ENCODE measurements around the gene HMCN2.

DNA sequence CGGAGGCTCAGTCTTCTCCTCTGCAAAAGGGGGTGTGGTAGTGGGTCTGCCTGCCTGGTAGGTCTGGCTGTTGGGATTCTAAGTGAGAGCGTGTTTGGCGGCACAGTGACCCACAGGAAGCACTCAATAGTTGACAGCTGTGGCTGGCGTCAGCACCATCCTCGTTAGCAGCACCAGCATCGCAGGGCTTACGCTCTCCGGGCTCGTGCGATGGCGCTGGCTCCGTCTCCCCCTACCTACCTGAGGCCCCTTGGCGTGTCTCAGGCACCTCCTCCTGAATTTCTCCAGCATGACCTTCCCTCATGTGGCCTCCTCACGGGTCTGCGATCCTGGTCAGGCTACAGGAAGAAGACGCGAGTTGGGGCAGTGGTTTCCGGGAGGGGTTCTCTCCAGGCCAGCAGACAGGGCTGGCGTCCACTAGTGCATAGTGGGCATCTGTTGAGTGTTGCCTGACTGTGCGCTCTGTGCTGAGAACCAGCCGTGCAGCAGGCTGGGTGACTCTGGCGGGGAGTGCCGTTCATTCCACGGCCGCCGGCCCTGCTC lies 66.9 kb downstream of the HMCN2 start:
- TF ChIP-seq, protein P1, sequence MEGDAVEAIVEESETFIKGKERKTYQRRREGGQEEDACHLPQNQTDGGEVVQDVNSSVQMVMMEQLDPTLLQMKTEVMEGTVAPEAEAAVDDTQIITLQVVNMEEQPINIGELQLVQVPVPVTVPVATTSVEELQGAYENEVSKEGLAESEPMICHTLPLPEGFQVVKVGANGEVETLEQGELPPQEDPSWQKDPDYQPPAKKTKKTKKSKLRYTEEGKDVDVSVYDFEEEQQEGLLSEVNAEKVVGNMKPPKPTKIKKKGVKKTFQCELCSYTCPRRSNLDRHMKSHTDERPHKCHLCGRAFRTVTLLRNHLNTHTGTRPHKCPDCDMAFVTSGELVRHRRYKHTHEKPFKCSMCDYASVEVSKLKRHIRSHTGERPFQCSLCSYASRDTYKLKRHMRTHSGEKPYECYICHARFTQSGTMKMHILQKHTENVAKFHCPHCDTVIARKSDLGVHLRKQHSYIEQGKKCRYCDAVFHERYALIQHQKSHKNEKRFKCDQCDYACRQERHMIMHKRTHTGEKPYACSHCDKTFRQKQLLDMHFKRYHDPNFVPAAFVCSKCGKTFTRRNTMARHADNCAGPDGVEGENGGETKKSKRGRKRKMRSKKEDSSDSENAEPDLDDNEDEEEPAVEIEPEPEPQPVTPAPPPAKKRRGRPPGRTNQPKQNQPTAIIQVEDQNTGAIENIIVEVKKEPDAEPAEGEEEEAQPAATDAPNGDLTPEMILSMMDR (IDR thresholded peaks at IDR 0.05): no peak
- TF ChIP-seq CHD2 (IDR thresholded peaks at IDR 0.05; ENCODE audit: low read length, partially characterized antibody) (no peak), FOXJ3 (CRISPR knock-in tag; IDR thresholded peaks at IDR 0.05) (no peak), GABPA (IDR thresholded peaks at IDR 0.05; ENCODE audit: low read depth) (no peak), TAF1 (IDR thresholded peaks at IDR 0.05; ENCODE audit: borderline replicate concordance, low read depth, low read length) (no peak), RCOR1 (IDR thresholded peaks at IDR 0.05; ENCODE audit: low read length) (no peak), RXRA (IDR thresholded peaks at IDR 0.05; ENCODE audit: borderline replicate concordance, low read depth) (no peak), POLR2AphosphoS5 (IDR thresholded peaks at IDR 0.05; ENCODE audit: low read depth, low read length) (no peak), SIN3A (IDR thresholded peaks at IDR 0.05; ENCODE audit: borderline replicate concordance, low read depth, low read length) (no peak)
- TF ChIP-seq, protein P2, sequence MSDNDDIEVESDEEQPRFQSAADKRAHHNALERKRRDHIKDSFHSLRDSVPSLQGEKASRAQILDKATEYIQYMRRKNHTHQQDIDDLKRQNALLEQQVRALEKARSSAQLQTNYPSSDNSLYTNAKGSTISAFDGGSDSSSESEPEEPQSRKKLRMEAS (IDR thresholded peaks at IDR 0.05; ENCODE audit: low read depth): no peak
- TF ChIP-seq, protein P3, sequence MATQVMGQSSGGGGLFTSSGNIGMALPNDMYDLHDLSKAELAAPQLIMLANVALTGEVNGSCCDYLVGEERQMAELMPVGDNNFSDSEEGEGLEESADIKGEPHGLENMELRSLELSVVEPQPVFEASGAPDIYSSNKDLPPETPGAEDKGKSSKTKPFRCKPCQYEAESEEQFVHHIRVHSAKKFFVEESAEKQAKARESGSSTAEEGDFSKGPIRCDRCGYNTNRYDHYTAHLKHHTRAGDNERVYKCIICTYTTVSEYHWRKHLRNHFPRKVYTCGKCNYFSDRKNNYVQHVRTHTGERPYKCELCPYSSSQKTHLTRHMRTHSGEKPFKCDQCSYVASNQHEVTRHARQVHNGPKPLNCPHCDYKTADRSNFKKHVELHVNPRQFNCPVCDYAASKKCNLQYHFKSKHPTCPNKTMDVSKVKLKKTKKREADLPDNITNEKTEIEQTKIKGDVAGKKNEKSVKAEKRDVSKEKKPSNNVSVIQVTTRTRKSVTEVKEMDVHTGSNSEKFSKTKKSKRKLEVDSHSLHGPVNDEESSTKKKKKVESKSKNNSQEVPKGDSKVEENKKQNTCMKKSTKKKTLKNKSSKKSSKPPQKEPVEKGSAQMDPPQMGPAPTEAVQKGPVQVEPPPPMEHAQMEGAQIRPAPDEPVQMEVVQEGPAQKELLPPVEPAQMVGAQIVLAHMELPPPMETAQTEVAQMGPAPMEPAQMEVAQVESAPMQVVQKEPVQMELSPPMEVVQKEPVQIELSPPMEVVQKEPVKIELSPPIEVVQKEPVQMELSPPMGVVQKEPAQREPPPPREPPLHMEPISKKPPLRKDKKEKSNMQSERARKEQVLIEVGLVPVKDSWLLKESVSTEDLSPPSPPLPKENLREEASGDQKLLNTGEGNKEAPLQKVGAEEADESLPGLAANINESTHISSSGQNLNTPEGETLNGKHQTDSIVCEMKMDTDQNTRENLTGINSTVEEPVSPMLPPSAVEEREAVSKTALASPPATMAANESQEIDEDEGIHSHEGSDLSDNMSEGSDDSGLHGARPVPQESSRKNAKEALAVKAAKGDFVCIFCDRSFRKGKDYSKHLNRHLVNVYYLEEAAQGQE (IDR thresholded peaks at IDR 0.05; ENCODE audit: low read depth, low read length): no peak
- TF ChIP-seq, protein P4, sequence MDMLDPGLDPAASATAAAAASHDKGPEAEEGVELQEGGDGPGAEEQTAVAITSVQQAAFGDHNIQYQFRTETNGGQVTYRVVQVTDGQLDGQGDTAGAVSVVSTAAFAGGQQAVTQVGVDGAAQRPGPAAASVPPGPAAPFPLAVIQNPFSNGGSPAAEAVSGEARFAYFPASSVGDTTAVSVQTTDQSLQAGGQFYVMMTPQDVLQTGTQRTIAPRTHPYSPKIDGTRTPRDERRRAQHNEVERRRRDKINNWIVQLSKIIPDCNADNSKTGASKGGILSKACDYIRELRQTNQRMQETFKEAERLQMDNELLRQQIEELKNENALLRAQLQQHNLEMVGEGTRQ (IDR thresholded peaks at IDR 0.05; ENCODE audit: borderline replicate concordance, low read depth, low read length): no peak
